WTC11 (cell line): ENCODE data around the gene RFTN1. TPM values are rescaled to one million over a fixed set of nuclear protein-coding genes. Genes with fewer than 3 reads are reported as not detected.

Experiments
- ATAC-seq: fragments of 200-7000 bp; cut with Tn5 transposase; 2 replicates; pipeline ENCODE4 v1.10.0; 2021; ENCODE audit warnings: mild to moderate bottlenecking, moderate library complexity
- CTCF ChIA-PET: fragments of 300-600 bp; sonication (Branson Sonifier 250); formaldehyde crosslinking; loops from one replicate; lab custom pipeline; 2021; ENCODE audit warnings: antibody characterized with exemption; lab: Charles Lee
- POLR2A ChIA-PET: fragments of 350-600 bp; sonication (Branson Sonifier 250); formaldehyde crosslinking; loops from one replicate; lab custom pipeline; 2021; ENCODE audit warnings: antibody characterized with exemption; lab: Charles Lee
- DNase-seq: peaks from one replicate; pipeline ENCODE4 v3.0.0; 2021; ENCODE audit warnings: low spot score
- H3K27ac Mint-ChIP-seq: 2 replicates; pipeline ENCODE4 v1.8.0; 2021; ENCODE audit warnings: mixed read lengths
- H3K27me3 Mint-ChIP-seq: 2 replicates; pipeline ENCODE4 v1.8.0; 2021; ENCODE audit warnings: low read depth, mild to moderate bottlenecking, moderate library complexity, mixed read lengths
- H3K36me3 Mint-ChIP-seq: 2 replicates; pipeline ENCODE4 v1.8.0; 2021; ENCODE audit warnings: mixed read lengths
- H3K4me1 Mint-ChIP-seq: 2 replicates; pipeline ENCODE4 v1.8.0; 2022; ENCODE audit warnings: mixed read lengths
- H3K4me3 Mint-ChIP-seq: 2 replicates; pipeline ENCODE4 v1.8.0; 2021; ENCODE audit warnings: mild to moderate bottlenecking, moderate library complexity, mixed read lengths
- H3K9me3 Mint-ChIP-seq: 2 replicates; pipeline ENCODE4 v1.8.0; 2021; ENCODE audit warnings: mixed read lengths
- ATF1 ChIP-seq: sonication (generic); formaldehyde crosslinking; IDR thresholded peaks from 2 replicates; pipeline ENCODE4 v1.8.1; 2023; ENCODE audit warnings: mild to moderate bottlenecking, moderate library complexity, missing genetic modification reagents
- HMGA2 ChIP-seq: fragments of 250-450 bp; sonication (Bioruptor Pico); IDR thresholded peaks from 2 replicates; pipeline ENCODE4 v1.4.0; 2021; ENCODE audit warnings: mild to moderate bottlenecking, moderate library complexity
- JUN ChIP-seq: sonication (generic); formaldehyde crosslinking; IDR thresholded peaks from 2 replicates; pipeline ENCODE4 v1.8.0; 2023; ENCODE audit warnings: mild to moderate bottlenecking, missing genetic modification reagents
- NR1H2 ChIP-seq: sonication (generic); formaldehyde crosslinking; IDR thresholded peaks from 2 replicates; pipeline ENCODE4 v1.9.0; 2021; ENCODE audit warnings: mild to moderate bottlenecking, moderate library complexity, missing genetic modification reagents
- NR2C2 ChIP-seq: sonication (generic); formaldehyde crosslinking; IDR thresholded peaks from 2 replicates; pipeline ENCODE4 v1.8.0; 2022; ENCODE audit warnings: mild to moderate bottlenecking, missing genetic modification reagents
- PRRX2 ChIP-seq: fragments of 250-450 bp; sonication (Bioruptor Pico); IDR thresholded peaks from 2 replicates; pipeline ENCODE4 v1.8.0; 2021; ENCODE audit warnings: mild to moderate bottlenecking
- RORB ChIP-seq: fragments of 250-450 bp; sonication (Bioruptor Pico); IDR thresholded peaks from 2 replicates; pipeline ENCODE4 v1.9.0; 2021; ENCODE audit warnings: mild to moderate bottlenecking
- TEAD4 ChIP-seq: sonication (generic); formaldehyde crosslinking; IDR thresholded peaks from 2 replicates; pipeline ENCODE4 v1.8.0; 2022; ENCODE audit warnings: mild to moderate bottlenecking, missing genetic modification reagents
- ZNF121 ChIP-seq: sonication (generic); formaldehyde crosslinking; IDR thresholded peaks from 2 replicates; pipeline ENCODE4 v1.8.0; 2023; ENCODE audit warnings: missing genetic modification reagents
- ZNF263 ChIP-seq: sonication (generic); formaldehyde crosslinking; IDR thresholded peaks from 2 replicates; pipeline ENCODE4 v1.8.1; 2022; ENCODE audit warnings: low read depth, mild to moderate bottlenecking, moderate library complexity, missing genetic modification reagents
- ZNF423 ChIP-seq: fragments of 250-450 bp; sonication (Bioruptor Pico); IDR thresholded peaks from 2 replicates; pipeline ENCODE4 v2.1.2; 2022; ENCODE audit warnings: mild to moderate bottlenecking, moderate library complexity
- total RNA-seq: library from RNA; stranded (reverse); gene quantifications from 3 replicates; pipeline ENCODE4 v1.2.3, GENCODE V29; 2021
- TF ChIP-seq, protein P1 (sequence below): fragments of 250-450 bp; sonication (Bioruptor Pico); IDR thresholded peaks from 2 replicates; pipeline ENCODE4 v2.1.2; 2022; ENCODE audit warnings: mild to moderate bottlenecking, moderate library complexity
- TF ChIP-seq, protein P2 (sequence below): sonication (generic); formaldehyde crosslinking; IDR thresholded peaks from 2 replicates; pipeline ENCODE4 v1.8.1; 2023; ENCODE audit warnings: mild to moderate bottlenecking, missing genetic modification reagents, moderate library complexity
- TF ChIP-seq, protein P3 (sequence below): fragments of 250-450 bp; sonication (Bioruptor Pico); IDR thresholded peaks from 2 replicates; pipeline ENCODE4 v1.9.0; 2021; ENCODE audit warnings: mild to moderate bottlenecking, borderline replicate concordance
- TF ChIP-seq, protein P4 (sequence below): sonication (generic); formaldehyde crosslinking; IDR thresholded peaks from 2 replicates; pipeline ENCODE4 v1.8.0; 2023; ENCODE audit warnings: mild to moderate bottlenecking, missing genetic modification reagents
- TF ChIP-seq, protein P5 (sequence below): fragments of 250-450 bp; sonication (Bioruptor Pico); IDR thresholded peaks from 2 replicates; pipeline ENCODE4 v1.8.0; 2021; ENCODE audit warnings: mild to moderate bottlenecking
- TF ChIP-seq, protein P6 (sequence below): sonication (generic); formaldehyde crosslinking; IDR thresholded peaks from 2 replicates; pipeline ENCODE4 v1.8.1; 2023; ENCODE audit warnings: mild to moderate bottlenecking, missing genetic modification reagents, moderate library complexity

Gene RFTN1
- total RNA-seq, 1 experiment from 2014 or later: 3.8 TPM

DNA sequence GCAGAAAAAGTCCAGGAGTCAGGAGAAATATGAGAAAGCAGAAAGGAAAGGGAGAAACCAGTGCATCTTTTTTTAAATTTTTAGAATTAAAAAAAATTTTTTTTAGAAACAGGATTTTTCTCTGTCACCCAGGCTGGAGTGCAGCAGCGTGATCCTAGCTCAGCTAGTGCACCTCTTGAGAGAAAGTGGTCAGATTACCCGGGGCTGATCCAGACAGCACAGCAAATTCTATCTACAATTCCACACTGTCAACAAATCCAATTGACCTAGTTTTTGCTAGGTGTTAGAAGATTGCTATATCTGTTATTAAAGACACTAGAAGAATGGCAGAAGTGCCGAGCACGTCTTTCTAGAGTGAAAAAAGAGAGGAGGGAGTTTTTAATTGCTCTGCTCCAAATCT is 117.3 kb downstream of the RFTN1 start:
- peaks cover 12% of the 10 kb centered on the region for H3K4me1 Mint-ChIP-seq
- no peak for ATAC-seq
- TF ChIP-seq JUN (CRISPR knock-in tag) (no peak), NR2C2 (CRISPR knock-in tag) (no peak), ZNF121 (CRISPR knock-in tag) (no peak), PRRX2 (CRISPR knock-in tag) (no peak), RORB (CRISPR knock-in tag) (no peak), ZNF263 (CRISPR knock-in tag) (no peak), ATF1 (CRISPR knock-in tag) (no peak)
- TF ChIP-seq, protein P1, sequence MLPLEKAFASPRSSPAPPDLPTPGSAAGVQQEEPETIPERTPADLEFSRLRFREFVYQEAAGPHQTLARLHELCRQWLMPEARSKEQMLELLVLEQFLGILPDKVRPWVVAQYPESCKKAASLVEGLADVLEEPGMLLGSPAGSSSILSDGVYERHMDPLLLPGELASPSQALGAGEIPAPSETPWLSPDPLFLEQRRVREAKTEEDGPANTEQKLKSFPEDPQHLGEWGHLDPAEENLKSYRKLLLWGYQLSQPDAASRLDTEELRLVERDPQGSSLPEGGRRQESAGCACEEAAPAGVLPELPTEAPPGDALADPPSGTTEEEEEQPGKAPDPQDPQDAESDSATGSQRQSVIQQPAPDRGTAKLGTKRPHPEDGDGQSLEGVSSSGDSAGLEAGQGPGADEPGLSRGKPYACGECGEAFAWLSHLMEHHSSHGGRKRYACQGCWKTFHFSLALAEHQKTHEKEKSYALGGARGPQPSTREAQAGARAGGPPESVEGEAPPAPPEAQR (CRISPR knock-in tag): no peak
- TF ChIP-seq, protein P2, sequence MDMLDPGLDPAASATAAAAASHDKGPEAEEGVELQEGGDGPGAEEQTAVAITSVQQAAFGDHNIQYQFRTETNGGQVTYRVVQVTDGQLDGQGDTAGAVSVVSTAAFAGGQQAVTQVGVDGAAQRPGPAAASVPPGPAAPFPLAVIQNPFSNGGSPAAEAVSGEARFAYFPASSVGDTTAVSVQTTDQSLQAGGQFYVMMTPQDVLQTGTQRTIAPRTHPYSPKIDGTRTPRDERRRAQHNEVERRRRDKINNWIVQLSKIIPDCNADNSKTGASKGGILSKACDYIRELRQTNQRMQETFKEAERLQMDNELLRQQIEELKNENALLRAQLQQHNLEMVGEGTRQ (CRISPR knock-in tag): no peak
- TF ChIP-seq, protein P3, sequence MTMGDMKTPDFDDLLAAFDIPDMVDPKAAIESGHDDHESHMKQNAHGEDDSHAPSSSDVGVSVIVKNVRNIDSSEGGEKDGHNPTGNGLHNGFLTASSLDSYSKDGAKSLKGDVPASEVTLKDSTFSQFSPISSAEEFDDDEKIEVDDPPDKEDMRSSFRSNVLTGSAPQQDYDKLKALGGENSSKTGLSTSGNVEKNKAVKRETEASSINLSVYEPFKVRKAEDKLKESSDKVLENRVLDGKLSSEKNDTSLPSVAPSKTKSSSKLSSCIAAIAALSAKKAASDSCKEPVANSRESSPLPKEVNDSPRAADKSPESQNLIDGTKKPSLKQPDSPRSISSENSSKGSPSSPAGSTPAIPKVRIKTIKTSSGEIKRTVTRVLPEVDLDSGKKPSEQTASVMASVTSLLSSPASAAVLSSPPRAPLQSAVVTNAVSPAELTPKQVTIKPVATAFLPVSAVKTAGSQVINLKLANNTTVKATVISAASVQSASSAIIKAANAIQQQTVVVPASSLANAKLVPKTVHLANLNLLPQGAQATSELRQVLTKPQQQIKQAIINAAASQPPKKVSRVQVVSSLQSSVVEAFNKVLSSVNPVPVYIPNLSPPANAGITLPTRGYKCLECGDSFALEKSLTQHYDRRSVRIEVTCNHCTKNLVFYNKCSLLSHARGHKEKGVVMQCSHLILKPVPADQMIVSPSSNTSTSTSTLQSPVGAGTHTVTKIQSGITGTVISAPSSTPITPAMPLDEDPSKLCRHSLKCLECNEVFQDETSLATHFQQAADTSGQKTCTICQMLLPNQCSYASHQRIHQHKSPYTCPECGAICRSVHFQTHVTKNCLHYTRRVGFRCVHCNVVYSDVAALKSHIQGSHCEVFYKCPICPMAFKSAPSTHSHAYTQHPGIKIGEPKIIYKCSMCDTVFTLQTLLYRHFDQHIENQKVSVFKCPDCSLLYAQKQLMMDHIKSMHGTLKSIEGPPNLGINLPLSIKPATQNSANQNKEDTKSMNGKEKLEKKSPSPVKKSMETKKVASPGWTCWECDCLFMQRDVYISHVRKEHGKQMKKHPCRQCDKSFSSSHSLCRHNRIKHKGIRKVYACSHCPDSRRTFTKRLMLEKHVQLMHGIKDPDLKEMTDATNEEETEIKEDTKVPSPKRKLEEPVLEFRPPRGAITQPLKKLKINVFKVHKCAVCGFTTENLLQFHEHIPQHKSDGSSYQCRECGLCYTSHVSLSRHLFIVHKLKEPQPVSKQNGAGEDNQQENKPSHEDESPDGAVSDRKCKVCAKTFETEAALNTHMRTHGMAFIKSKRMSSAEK (CRISPR knock-in tag): no peak
- TF ChIP-seq, protein P4, sequence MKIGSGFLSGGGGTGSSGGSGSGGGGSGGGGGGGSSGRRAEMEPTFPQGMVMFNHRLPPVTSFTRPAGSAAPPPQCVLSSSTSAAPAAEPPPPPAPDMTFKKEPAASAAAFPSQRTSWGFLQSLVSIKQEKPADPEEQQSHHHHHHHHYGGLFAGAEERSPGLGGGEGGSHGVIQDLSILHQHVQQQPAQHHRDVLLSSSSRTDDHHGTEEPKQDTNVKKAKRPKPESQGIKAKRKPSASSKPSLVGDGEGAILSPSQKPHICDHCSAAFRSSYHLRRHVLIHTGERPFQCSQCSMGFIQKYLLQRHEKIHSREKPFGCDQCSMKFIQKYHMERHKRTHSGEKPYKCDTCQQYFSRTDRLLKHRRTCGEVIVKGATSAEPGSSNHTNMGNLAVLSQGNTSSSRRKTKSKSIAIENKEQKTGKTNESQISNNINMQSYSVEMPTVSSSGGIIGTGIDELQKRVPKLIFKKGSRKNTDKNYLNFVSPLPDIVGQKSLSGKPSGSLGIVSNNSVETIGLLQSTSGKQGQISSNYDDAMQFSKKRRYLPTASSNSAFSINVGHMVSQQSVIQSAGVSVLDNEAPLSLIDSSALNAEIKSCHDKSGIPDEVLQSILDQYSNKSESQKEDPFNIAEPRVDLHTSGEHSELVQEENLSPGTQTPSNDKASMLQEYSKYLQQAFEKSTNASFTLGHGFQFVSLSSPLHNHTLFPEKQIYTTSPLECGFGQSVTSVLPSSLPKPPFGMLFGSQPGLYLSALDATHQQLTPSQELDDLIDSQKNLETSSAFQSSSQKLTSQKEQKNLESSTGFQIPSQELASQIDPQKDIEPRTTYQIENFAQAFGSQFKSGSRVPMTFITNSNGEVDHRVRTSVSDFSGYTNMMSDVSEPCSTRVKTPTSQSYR (CRISPR knock-in tag): no peak
- H3K36me3 Mint-ChIP-seq: no peaks in the 10 kb centered on the region
- 0 out of 2 replicates have a peak, but pooled peaks cover 3% of the 10 kb centered on the region for H3K9me3 Mint-ChIP-seq
- POLR2A ChIA-PET: no interaction called here
- no peak for DNase-seq
- H3K27ac Mint-ChIP-seq: no peak overlapping the region
- H3K27me3 Mint-ChIP-seq: no peaks in the 10 kb centered on the region; the same call in 1 of the 2 replicates
- H3K4me3 Mint-ChIP-seq: no peak overlapping the region
- CTCF ChIA-PET: interaction anchor here (0.7 to 1.8 kb wide), 2 partner anchors 30 to 43 kb away, joined by 5 to 6 read pairs; no protein-coding TSS in a partner anchor

DNA sequence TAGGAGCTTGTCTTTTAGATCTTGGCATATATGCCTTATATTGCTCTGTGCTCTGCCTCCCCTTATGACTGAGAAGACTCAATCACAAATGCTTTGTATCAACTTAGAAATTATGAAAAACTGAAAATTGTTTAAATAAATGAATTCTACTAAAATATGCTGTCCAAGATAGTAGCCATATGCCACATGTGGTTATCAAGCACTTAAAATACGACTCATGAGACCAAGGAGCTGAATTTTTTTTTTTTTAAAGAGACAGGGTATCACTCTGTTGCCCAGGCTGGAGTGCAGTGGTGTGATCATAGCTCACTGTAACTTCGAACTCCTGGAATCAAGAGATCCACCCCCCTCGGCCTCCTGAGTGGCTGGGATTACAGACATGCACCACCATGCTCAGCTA is 118.3 kb downstream of the RFTN1 start:
- ATAC-seq (no peak), DNase-seq (no peak)
- CTCF ChIA-PET: interaction anchor here (1.0 to 1.8 kb wide), 2 partner anchors 29 to 105 kb away, joined by 3 to 6 read pairs; no protein-coding TSS in a partner anchor
- H3K27ac Mint-ChIP-seq: no peak overlapping the region
- H3K9me3 Mint-ChIP-seq: 0 out of 2 replicates have a peak, but pooled peaks cover 3% of the 10 kb centered on the region
- H3K4me3 Mint-ChIP-seq: no peak overlapping the region
- H3K4me1 Mint-ChIP-seq: peaks cover 9% of the 10 kb centered on the region
- no peak for TF ChIP-seq ATF1 (CRISPR knock-in tag)
- TF ChIP-seq TEAD4 (CRISPR knock-in tag): no peak
- TF ChIP-seq, protein P5, sequence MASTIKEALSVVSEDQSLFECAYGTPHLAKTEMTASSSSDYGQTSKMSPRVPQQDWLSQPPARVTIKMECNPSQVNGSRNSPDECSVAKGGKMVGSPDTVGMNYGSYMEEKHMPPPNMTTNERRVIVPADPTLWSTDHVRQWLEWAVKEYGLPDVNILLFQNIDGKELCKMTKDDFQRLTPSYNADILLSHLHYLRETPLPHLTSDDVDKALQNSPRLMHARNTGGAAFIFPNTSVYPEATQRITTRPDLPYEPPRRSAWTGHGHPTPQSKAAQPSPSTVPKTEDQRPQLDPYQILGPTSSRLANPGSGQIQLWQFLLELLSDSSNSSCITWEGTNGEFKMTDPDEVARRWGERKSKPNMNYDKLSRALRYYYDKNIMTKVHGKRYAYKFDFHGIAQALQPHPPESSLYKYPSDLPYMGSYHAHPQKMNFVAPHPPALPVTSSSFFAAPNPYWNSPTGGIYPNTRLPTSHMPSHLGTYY (CRISPR knock-in tag): no peak
- TF ChIP-seq, protein P6, sequence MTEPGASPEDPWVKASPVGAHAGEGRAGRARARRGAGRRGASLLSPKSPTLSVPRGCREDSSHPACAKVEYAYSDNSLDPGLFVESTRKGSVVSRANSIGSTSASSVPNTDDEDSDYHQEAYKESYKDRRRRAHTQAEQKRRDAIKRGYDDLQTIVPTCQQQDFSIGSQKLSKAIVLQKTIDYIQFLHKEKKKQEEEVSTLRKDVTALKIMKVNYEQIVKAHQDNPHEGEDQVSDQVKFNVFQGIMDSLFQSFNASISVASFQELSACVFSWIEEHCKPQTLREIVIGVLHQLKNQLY (CRISPR knock-in tag): no peak
- no peak for TF ChIP-seq ZNF121 (CRISPR knock-in tag)
- TF ChIP-seq HMGA2 (CRISPR knock-in tag): no peak
- no peak for TF ChIP-seq NR1H2 (CRISPR knock-in tag)
- TF ChIP-seq ZNF423 (CRISPR knock-in tag): no peak
- H3K27me3 Mint-ChIP-seq: no peaks in the 10 kb centered on the region; the same call in 1 of the 2 replicates
- POLR2A ChIA-PET: no interaction called here
- H3K36me3 Mint-ChIP-seq: no peaks in the 10 kb centered on the region
